Glutamatergic neuron (in vitro differentiated cells): ENCODE results near the gene SLC15A2. TPM values are rescaled to one million over a fixed set of nuclear protein-coding genes. Genes with fewer than 3 reads are reported as not detected.

ENCODE experiments used
- DNase-seq: peaks from one replicate; pipeline ENCODE4 v3.0.0; 2022
- H3K27ac Mint-ChIP-seq: one replicate; pipeline ENCODE4 v1.8.0; 2020; ENCODE audit warnings: mild to moderate bottlenecking, mixed read lengths, inconsistent platforms; ENCODE audit not compliant: unreplicated experiment
- H3K27me3 Mint-ChIP-seq: one replicate; pipeline ENCODE4 v1.8.0; 2020; ENCODE audit warnings: mild to moderate bottlenecking, moderate library complexity, mixed read lengths, inconsistent platforms; ENCODE audit not compliant: unreplicated experiment
- H3K36me3 Mint-ChIP-seq: one replicate; pipeline ENCODE4 v1.8.0; 2020; ENCODE audit warnings: mild to moderate bottlenecking, mixed read lengths, inconsistent platforms; ENCODE audit not compliant: unreplicated experiment
- H3K4me1 Mint-ChIP-seq: one replicate; pipeline ENCODE4 v1.8.0; 2020; ENCODE audit warnings: mild to moderate bottlenecking, low read depth, mixed read lengths, inconsistent platforms; ENCODE audit not compliant: unreplicated experiment
- H3K4me3 Mint-ChIP-seq: one replicate; pipeline ENCODE4 v1.8.0; 2020; ENCODE audit warnings: mild to moderate bottlenecking, mixed read lengths, inconsistent platforms; ENCODE audit not compliant: unreplicated experiment
- H3K9me3 Mint-ChIP-seq: one replicate; pipeline ENCODE4 v1.8.0; 2020; ENCODE audit warnings: mild to moderate bottlenecking, moderate library complexity, mixed read lengths, inconsistent platforms; ENCODE audit not compliant: unreplicated experiment
- CTCF ChIP-seq: fragments of 200-600 bp; sonication (generic); IDR thresholded peaks from one replicate; pipeline ENCODE4 v1.5.0; 2021; ENCODE audit not compliant: partially characterized antibody, unreplicated experiment
- total RNA-seq: library from RNA; stranded (reverse); fragmentation: NEBNext Ultra II Directional; extraction: Animal tissue kit (Norgen Biotek cat#: 25700); gene quantifications from one replicate; pipeline ENCODE4 v1.2.1, GENCODE V29; 2021; ENCODE audit not compliant: unreplicated experiment

The SLC15A2 gene
- total RNA-seq, 1 donor from 2014 or later: 0.64 TPM

- Mint-ChIP-seq H3K4me1 (no peaks in the 10 kb centered on the region), H3K27ac (no peak overlapping the region), H3K36me3 (no peaks in the 10 kb centered on the region), H3K9me3 (no peaks in the 10 kb centered on the region), H3K27me3 (no peaks in the 10 kb centered on the region), H3K4me3 (no peak overlapping the region)
- TF ChIP-seq CTCF: peak; percentile 16
- no peak for DNase-seq
These were observed 10.7 kb upstream of the SLC15A2 start for GRCh38 chr3:121883507-121883906.

- DNase-seq: no peak
- Mint-ChIP-seq H3K27ac (no peak overlapping the region), H3K4me3 (no peak overlapping the region), H3K9me3 (no peaks in the 10 kb centered on the region), H3K4me1 (no peaks in the 10 kb centered on the region), H3K27me3 (no peaks in the 10 kb centered on the region), H3K36me3 (no peaks in the 10 kb centered on the region)
- TF ChIP-seq CTCF: no peak
These were observed 8.8 kb upstream of the SLC15A2 start for GRCh38 chr3:121885386-121885785.

- no peaks in the 10 kb centered on the region for H3K36me3 Mint-ChIP-seq
- no peak for TF ChIP-seq CTCF
- no peaks in the 10 kb centered on the region for H3K27me3 Mint-ChIP-seq
- no peaks in the 10 kb centered on the region for H3K4me1 Mint-ChIP-seq
- H3K27ac Mint-ChIP-seq: no peak overlapping the region
- no peak for DNase-seq
- H3K9me3 Mint-ChIP-seq: no peaks in the 10 kb centered on the region
- no peak overlapping the region for H3K4me3 Mint-ChIP-seq
These were observed 920 bp downstream of the SLC15A2 start for GRCh38 chr3:121895121-121895520.

GRCh38 chr3:121895736-121896135, 1.5 kb downstream of the SLC15A2 start:
- no peak for TF ChIP-seq CTCF
- Mint-ChIP-seq H3K36me3 (no peaks in the 10 kb centered on the region), H3K27me3 (no peaks in the 10 kb centered on the region), H3K4me1 (no peaks in the 10 kb centered on the region), H3K4me3 (no peak overlapping the region), H3K27ac (no peak overlapping the region), H3K9me3 (no peaks in the 10 kb centered on the region)
- no peak for DNase-seq

GRCh38 chr3:121896823-121897222, 2.6 kb downstream of the SLC15A2 start:
- Mint-ChIP-seq H3K36me3 (no peaks in the 10 kb centered on the region), H3K4me3 (no peak overlapping the region), H3K9me3 (no peaks in the 10 kb centered on the region), H3K27me3 (no peaks in the 10 kb centered on the region), H3K27ac (no peak overlapping the region), H3K4me1 (no peaks in the 10 kb centered on the region)
- DNase-seq: no peak
- no peak for TF ChIP-seq CTCF
